ENCODE measurements around the gene CLEC3A.

DNA sequence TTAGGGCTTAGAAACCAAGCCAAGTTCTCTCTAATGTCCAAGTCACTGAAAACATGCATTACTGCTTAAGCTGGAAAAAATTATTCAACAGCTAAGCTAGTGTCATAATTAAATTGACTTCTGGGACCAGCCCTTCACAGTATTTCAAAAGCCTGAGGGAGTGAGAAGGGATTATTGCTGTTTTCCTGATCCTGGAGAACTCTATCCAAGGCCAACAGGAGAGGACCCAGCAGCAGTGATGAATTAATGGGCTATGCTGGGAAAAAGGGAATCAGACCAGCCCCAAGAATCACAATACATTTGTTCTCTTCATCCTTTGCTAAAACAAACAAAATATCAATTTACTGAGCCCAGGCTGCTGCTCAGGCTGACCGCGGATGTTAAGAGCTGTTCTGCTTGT, 34.5 kb upstream of the CLEC3A start:
- no peak for TF ChIP-seq CTCF (conservative IDR thresholded peaks at IDR 0.05 in 1 of 2, IDR thresholded peaks at IDR 0.05 in 1 of 2; ENCODE audit: low read depth in 1 of 2, low read length in 2 of 2)
- no peak for TF ChIP-seq EZH2 (IDR thresholded peaks at IDR 0.05; ENCODE audit: low read length, missing control alignments)

Measured in fibroblast of lung (primary cell).